Large intestine (tissue), 3 donors: ENCODE data around the gene HSD11B2. TPM values are rescaled to one million over a fixed set of nuclear protein-coding genes. Genes with fewer than 3 reads are reported as not detected.

Experiments used
- DNase-seq, 2 donors: peaks; one replicate each; pipeline versions ENCODE4 v3.0.0 to v3.0.0-alpha.2; 2013
- H3K27ac ChIP-seq: one replicate; pipeline ENCODE4 v1.5.1; 2013; ENCODE audit warnings: low read length
- H3K27me3 ChIP-seq: 2 replicates; pipeline ENCODE4 v1.6.1; 2013; ENCODE audit warnings: low read length; ENCODE audit not compliant: control insufficient read depth, insufficient read depth
- H3K36me3 ChIP-seq: 2 replicates; pipeline ENCODE4 v1.6.1; 2013; ENCODE audit warnings: low read length; ENCODE audit not compliant: control insufficient read depth, insufficient read depth
- H3K4me1 ChIP-seq: one replicate; pipeline ENCODE4 v1.6.1; 2013; ENCODE audit warnings: low read length; ENCODE audit not compliant: control insufficient read depth, insufficient read depth
- H3K4me3 ChIP-seq: one replicate; pipeline ENCODE4 v1.5.1; 2013; ENCODE audit warnings: low read length
- H3K9me3 ChIP-seq: one replicate; pipeline ENCODE4 v1.6.1; 2013; ENCODE audit warnings: mild to moderate bottlenecking, low read depth, low read length, moderate library complexity; ENCODE audit not compliant: control insufficient read depth
- WGBS: methylation state at CpG from one replicate; pipeline ENCODE4 v1.1.5; 2013; ENCODE audit warnings: low lambda C conversion rate; ENCODE audit not compliant: insufficient coverage; 5-methylcytosine and 5-hydroxymethylcytosine counted together
- polyA plus RNA-seq: library from polyadenylated mRNA; unstranded; fragments of 120-200 nt; gene quantifications from one replicate; pipeline ENCODE4 v1.2.1, GENCODE V29; 2013

HSD11B2 gene
- polyA plus RNA-seq, 1 donor, result 5.8 TPM

DNA sequence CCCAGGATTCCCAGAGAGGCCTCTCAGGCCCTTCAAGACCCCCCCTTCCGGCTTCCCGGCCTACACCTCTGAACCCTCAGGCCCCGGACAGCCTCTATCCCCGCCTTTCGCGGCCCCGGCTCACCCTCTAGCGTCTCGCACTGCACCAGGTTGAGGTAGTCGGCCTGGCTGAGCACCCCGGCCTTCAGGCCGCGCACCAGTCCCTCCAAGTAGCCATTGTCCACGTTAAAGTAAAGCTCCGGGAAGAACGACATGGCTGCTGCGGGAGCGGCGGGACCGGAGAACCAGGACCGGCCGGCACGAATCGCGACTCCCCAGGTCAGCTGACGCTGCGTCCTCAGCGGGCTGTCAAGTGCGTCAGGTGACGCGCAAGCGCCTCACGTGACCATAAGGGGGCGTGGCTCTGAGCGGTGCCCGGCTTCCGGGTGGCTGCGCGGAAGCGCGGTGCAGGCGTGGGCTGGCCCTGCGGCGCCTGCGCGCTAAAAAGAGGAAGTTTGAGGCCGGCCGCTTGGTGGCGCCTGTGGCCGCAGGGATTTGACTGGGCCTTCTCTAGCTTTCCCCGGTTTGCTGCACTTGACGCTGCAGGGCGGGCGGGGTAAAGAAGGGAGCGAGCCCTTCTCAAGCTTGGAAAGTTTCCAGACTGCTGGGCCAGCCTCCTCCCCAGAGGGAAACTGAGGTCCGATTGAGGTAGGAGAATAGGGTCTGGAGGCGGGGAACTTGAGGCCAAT, 50.1 kb downstream of the HSD11B2 start, which contains the start of gene ATP6V0D1:
ATP6V0D1 (minus strand) TSS at position 325 of the 728 bp plus-strand sequence; CDS start at position 254, 71 bp downstream.
- peaks cover 2% of the 10 kb centered on the region for H3K36me3 ChIP-seq
- H3K27ac ChIP-seq, result peak within 1 kb of the TSS; percentile 93
- peak; percentile 99 for DNase-seq
- H3K4me1 ChIP-seq, result peaks cover 22% of the 10 kb centered on the region
- WGBS, result no CpG with 5 or more reads among the region's 57 CpGs
- H3K27me3 ChIP-seq, result no peaks in the 10 kb centered on the region
- H3K9me3 ChIP-seq, result no peaks in the 10 kb centered on the region
- H3K4me3 ChIP-seq, result peak within 1 kb of the TSS; percentile 92

DNA sequence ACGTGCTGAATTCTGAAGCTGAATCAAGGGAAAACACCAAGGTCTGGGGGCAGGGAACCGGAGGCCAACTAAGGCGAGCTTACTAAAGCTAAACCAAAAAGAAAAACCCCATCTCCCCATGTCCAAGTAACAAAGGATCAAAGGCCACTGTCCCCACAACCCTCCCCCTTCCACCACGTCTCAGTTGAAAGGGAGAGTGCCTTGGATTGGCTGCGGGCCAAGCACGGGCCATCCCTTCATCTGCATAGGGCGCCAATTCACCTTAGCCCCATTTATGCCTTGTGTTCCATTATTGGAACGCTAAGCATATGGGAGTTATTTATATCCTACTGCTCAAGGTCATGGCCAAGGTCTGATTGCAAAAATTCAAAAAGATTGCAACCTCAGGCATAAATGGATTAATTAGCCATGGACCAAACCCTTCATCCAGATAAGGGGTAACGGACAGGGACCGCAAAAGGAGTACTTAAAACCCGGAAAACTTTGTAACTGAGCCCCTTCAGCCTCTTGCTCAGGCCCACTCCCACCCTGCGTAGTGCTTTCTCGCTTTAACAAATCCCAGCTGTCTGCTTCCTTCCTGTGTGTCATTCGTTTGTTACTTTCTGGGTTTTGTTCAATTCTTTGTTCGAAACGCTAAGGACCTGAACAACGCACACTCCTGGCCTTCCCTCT, 50.8 kb downstream of the HSD11B2 start:
- Histone ChIP-seq H3K36me3 (peaks cover 2% of the 10 kb centered on the region), H3K27ac (peak overlapping the region; percentile 77), H3K9me3 (no peaks in the 10 kb centered on the region), H3K4me3 (peak overlapping the region; percentile 35), H3K27me3 (no peaks in the 10 kb centered on the region), H3K4me1 (peaks cover 22% of the 10 kb centered on the region)
- WGBS, result 60% methylated on average over 3 of the region's 17 CpGs
- DNase-seq, result peak in 1 of 2 donors; percentile 41

GRCh38 chr16:67482233-67482924, 51.5 kb downstream of the HSD11B2 start:
- Histone ChIP-seq H3K4me3 (no peak overlapping the region), H3K9me3 (no peaks in the 10 kb centered on the region), H3K27ac (no peak overlapping the region), H3K27me3 (no peaks in the 10 kb centered on the region), H3K36me3 (peaks cover 2% of the 10 kb centered on the region), H3K4me1 (peaks cover 22% of the 10 kb centered on the region)
- DNase-seq, result no peak
- WGBS, result no CpG with 5 or more reads among the region's 25 CpGs

DNA sequence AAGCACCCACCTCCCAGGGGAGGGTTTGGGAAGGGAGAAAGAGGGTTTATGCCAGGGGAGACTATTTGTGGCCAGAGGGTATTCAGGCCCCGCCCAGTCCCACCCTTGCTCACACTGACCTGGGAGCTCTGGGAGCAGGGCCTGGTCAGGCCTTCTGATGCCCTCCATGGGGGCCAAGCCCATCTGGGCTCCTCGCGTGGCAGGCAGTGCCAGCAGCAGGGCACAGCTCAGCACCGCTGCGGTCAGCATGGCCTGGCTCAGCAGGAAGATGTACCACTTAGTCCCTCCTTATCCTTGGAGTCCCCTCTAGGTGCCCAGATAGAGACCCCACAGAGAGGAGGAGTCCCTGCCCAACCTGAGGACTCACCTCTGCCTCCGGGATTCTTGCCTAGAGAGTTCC, 52.2 kb downstream of the HSD11B2 start, which contains the start of gene AGRP:
AGRP (minus strand) TSS at position 398 of the 400 bp plus-strand sequence; CDS start at position 249, 149 bp downstream.
- no peaks in the 10 kb centered on the region for H3K27me3 ChIP-seq
- WGBS, result no CpG with 5 or more reads among the region's 6 CpGs
- DNase-seq, result no peak
- peaks cover 17% of the 10 kb centered on the region for H3K4me1 ChIP-seq
- H3K27ac ChIP-seq, result no peak within 1 kb of the TSS
- no peaks in the 10 kb centered on the region for H3K9me3 ChIP-seq
- no peak within 1 kb of the TSS for H3K4me3 ChIP-seq
- peaks cover 2% of the 10 kb centered on the region for H3K36me3 ChIP-seq

- Histone ChIP-seq H3K36me3 (peaks cover 2% of the 10 kb centered on the region), H3K27me3 (no peaks in the 10 kb centered on the region), H3K4me3 (no peak overlapping the region), H3K4me1 (peaks cover 17% of the 10 kb centered on the region), H3K9me3 (no peaks in the 10 kb centered on the region), H3K27ac (no peak overlapping the region)
- WGBS, result no CpG with 5 or more reads among the region's 12 CpGs
- no peak for DNase-seq
These were observed 53.0 kb downstream of the HSD11B2 start for GRCh38 chr16:67483731-67484525.

DNA sequence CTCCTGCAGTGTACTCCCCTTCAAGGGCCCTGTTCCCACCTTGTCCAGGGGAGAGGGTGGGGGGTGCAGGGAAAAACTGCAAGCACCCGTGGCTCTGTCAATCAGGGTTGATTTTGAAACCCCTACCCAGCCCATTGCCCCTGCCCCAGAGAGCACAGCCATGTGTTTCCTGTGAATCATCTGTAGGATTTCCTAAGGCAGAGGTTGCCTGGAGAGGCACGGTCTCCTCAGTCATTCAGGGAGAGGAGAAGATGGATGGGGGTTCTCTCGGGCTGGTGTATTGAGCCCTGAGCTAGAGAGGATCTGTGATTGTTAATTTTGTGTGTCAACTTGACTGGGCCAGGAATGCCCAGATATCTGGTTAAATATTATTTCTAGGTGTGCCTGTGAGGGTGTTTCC, 55.9 kb downstream of the HSD11B2 start:
- no peaks in the 10 kb centered on the region for H3K27me3 ChIP-seq
- no peak overlapping the region for H3K27ac ChIP-seq
- H3K36me3 ChIP-seq, result peaks cover 2% of the 10 kb centered on the region

More for the DNA sequence above, 55.9 kb downstream of the HSD11B2 start:
- DNase-seq, result no peak
- WGBS, result no CpG with 5 or more reads among the region's 3 CpGs
- H3K4me1 ChIP-seq, result peaks cover 15% of the 10 kb centered on the region
- H3K9me3 ChIP-seq, result no peaks in the 10 kb centered on the region
- H3K4me3 ChIP-seq, result no peak overlapping the region

Other genes with a start within 250 kb of the HSD11B2 start
- 29.2 TPM for gene MATCAP1, start 247.2 kb upstream of the HSD11B2 start, polyA plus RNA-seq
- gene EXOC3L1, start 241.0 kb upstream of the HSD11B2 start, polyA plus RNA-seq, result 2.1 TPM
- 67.6 TPM for gene E2F4, start 239.0 kb upstream of the HSD11B2 start, polyA plus RNA-seq
- 34.0 TPM for gene ELMO3, start 232.0 kb upstream of the HSD11B2 start, polyA plus RNA-seq
- gene TMEM208, start 204.0 kb upstream of the HSD11B2 start, polyA plus RNA-seq, result 52.8 TPM
- 13.8 TPM for gene FHOD1, start 183.6 kb upstream of the HSD11B2 start, polyA plus RNA-seq
- 0.96 TPM for gene SLC9A5, start 182.1 kb upstream of the HSD11B2 start, polyA plus RNA-seq
- gene PLEKHG4, start 151.6 kb upstream of the HSD11B2 start, polyA plus RNA-seq, result 9.2 TPM
- 0.40 TPM for gene KCTD19, start 104.4 kb upstream of the HSD11B2 start, polyA plus RNA-seq
- 2.5 TPM for gene LRRC36, start 104.3 kb upstream of the HSD11B2 start, polyA plus RNA-seq
- 57.2 TPM for gene TPPP3, start 37.6 kb upstream of the HSD11B2 start, polyA plus RNA-seq
- gene ZDHHC1, start 14.6 kb upstream of the HSD11B2 start, polyA plus RNA-seq, result 6.9 TPM
- 93.1 TPM for gene ATP6V0D1, start 50.0 kb downstream of the HSD11B2 start, polyA plus RNA-seq
- gene AGRP, start 52.4 kb downstream of the HSD11B2 start, polyA plus RNA-seq, result 0.13 TPM
- 18.9 TPM for gene RIPOR1, start 97.7 kb downstream of the HSD11B2 start, polyA plus RNA-seq
- gene CTCF, start 131.4 kb downstream of the HSD11B2 start, polyA plus RNA-seq, result 43.6 TPM
- gene CARMIL2, start 214.0 kb downstream of the HSD11B2 start, polyA plus RNA-seq, result 2.6 TPM
- gene ACD, start 229.1 kb downstream of the HSD11B2 start, polyA plus RNA-seq, result 28.0 TPM
- 1.6 TPM for gene PARD6A, start 229.8 kb downstream of the HSD11B2 start, polyA plus RNA-seq
- gene ENKD1, start 235.6 kb downstream of the HSD11B2 start, polyA plus RNA-seq, result 12.1 TPM
- gene C16orf86, start 235.7 kb downstream of the HSD11B2 start, polyA plus RNA-seq, result 1.4 TPM